Right forelimb (tissue), 1 donor: ENCODE measurements around the gene SIGLEC9.
A peak's percentile ranks its signal among the peaks of the same experiment; 100 is the strongest.

ENCODE experiments used
- DNase-seq: peaks from one replicate; pipeline ENCODE4 v3.0.0-alpha.2; 2018

The SIGLEC9 gene

DNA sequence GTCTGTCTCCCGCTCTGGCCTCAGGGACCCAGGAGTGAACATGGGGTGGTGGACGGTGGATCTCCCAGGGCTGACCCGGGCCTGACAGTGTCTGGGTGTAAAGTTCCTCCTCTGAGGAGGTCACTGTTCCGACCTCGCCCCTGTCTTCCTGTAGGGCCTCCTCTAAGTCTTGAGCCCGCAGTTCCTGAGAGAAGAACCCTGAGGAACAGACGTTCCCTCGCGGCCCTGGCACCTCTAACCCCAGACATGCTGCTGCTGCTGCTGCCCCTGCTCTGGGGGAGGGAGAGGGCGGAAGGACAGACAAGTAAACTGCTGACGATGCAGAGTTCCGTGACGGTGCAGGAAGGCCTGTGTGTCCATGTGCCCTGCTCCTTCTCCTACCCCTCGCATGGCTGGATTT, at the start of gene SIGLEC9:
Gene SIGLEC9, plus strand, starts transcription at position 178 of the 400 bp plus-strand sequence. Its CDS starts 69 bp downstream, at position 247.
- no peak for DNase-seq

DNA sequence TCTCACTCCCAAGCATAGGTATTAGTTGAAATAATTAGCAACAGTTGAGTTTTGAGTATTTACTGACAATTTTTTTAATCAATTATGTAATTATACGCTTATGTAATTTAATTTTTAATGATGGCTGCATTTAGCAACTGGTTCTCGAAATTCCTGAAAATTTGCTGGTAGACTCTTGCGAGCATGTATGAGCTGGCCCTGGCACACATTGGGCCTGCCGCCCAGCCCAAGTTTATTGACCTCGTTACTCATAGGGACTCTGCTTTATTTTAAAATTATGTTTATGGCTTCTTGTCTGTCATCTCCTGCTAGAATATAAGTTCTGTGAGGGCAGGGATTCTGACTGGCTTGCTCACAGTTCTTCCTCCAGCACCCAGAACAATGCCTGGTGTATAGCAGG, 48.7 kb upstream of the SIGLEC9 start:
- DNase-seq = no peak

DNA sequence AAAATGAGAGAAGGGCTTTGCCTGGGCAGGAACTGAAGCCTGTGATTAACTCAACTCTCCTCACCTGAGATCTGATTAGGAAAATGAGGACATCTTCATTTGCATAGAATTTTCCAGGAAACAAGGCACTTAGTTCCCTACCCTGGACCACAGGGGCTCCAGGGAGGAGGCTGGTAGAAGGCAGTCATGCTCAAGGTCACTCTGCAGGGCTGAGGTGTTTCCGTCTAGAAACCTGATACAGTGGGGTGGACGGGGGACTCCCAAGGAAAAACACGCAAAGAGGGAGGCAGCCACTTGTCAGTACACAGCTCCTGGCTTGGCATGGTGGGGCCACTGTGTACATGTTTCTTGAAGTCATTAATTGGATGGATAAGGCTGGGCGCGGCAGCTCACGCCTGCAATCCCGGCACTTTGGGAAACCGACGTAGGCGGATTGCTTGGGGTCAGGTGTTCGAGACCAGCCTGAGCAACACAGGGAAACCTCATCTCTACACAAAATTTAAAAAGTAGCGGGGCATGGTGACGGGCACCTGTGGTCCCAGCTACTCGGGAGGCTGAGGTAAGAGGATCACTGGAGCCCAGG, 48.0 kb upstream of the SIGLEC9 start:
- DNase-seq = no peak

DNA sequence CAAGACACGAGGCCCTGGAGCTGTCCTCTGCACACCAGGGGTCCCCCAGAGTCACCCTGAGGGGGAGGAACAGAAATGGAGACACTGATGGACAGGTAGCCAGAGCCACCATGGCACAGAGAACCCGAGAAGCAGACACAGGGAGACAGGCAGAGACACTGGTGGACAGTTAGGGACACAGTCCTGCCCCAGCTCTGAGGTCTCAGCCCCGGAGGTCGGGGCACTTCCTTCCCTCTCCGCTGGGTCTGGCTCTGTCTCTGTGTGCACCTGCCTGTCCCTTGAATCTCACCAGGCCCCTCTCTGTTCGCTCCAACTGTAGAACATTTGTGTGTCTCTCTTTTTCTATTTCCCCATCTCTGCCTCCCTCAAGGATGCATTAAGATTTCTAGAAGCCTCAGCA, 46.6 kb upstream of the SIGLEC9 start:
- no peak for DNase-seq

DNA sequence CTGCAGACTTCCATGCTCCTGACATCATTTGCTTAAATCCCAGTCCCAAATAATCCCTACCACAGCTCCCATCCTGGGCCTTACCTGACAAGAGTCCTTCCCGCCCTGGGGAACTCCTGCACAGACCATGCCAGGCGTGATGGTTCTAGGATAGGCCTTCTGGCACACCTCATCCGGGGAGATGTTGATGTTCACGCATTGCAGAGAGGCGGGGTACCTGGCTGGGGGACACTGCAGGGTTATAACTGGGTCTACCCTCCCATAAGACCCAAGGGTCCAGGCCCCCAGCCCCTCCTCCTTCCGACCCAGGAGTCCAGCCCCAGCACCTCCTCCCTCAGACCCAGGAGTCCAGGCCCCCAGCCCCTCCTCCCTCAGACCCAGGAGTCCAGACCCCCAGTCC, 46.0 kb upstream of the SIGLEC9 start:
- no peak for DNase-seq

DNA sequence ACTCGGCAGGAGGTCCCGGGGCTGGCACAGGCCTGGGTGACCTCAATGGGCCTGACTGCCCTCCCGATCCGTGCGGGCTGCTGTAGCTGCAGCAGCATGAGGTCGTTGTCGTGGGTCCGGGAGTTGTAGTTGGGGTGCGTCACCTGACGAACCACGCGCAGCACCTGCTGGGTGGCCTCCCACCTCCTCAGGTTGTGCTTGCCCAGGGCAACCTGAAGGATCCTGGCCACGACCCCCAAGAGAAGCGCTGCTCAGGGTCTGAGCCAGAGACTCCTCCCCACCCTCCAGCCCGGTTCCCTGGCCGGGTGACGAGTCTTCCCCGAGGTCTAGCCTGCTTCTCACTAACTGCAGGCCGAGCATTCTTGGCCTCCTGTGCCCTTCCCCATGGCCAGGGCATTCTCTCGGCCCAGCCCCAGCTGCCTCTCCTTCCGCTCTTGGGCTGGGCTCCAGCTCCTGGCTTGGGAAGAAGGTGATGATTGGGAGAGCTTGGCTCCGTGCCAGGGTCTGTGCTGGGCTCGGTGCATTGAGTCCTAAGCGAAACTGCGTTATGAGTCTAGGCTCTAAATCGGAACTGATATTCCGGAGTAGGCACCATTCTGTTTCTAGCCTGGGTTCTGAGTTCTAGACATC, 45.1 kb upstream of the SIGLEC9 start:
- DNase-seq = no peak

DNA sequence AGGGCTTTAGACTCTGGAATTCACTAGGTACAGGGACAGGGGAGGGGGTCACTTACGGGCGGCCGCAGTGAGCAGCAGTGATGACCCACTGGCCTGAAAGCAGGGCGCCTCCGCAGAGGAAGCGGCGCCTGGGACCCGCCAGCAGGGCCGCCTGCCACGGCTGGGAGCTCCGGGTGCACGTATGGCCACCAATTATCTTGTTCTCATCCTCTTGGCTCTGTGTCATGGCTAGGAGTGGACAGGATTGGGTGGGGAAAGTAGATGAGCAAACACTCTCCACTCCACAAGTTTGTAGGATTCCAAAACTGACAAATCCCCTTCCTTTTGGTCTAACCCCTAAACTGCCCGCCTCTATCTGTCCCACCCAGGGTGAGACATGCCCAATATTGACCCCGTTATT, 43.2 kb upstream of the SIGLEC9 start:
- DNase-seq = no peak

DNA sequence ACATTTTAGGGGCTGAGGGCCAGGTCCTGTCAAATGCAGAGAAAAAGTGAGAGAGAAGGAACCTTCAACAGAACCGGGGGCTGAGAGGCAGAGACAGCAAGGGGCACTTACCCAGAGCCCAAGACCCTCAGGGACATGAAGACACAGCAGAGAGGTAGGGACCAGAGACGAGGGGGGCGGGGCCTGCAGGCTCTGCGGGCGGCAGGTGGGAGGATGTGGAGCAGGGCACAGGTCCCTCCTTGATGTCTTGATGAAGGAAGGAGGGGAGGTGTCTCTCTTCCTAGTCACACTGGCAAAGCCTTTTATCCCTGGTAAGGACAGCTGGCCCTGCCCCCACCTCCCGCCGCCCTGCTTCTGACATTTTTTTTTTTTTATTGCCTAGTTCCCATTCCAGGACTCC, 42.1 kb upstream of the SIGLEC9 start, which contains the start of gene KLK14:
Gene KLK14, minus strand, starts transcription at position 277 of the 400 bp plus-strand sequence. Its CDS starts 273 bp downstream, at position 4.
- DNase-seq = no peak

DNA sequence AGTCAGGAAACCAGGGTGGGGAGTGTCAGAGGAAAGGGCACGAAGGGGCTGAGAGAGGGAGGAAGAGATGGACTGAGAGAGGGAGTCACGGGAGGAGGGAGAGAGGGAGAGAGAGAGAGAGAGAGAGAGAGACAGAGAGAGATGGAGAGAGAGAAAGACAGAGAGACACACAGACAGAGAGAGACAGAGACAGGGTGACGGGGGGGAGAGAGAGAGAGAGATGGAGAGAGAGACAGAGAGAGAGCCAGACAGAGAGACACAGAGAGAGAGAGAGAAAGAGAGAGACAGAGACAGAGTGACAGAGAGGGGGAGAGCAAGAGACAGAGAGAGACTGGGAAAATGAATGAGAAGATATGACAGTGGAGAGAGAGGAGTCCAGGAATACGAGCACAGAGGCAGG, 41.5 kb upstream of the SIGLEC9 start:
- no peak for DNase-seq

DNA sequence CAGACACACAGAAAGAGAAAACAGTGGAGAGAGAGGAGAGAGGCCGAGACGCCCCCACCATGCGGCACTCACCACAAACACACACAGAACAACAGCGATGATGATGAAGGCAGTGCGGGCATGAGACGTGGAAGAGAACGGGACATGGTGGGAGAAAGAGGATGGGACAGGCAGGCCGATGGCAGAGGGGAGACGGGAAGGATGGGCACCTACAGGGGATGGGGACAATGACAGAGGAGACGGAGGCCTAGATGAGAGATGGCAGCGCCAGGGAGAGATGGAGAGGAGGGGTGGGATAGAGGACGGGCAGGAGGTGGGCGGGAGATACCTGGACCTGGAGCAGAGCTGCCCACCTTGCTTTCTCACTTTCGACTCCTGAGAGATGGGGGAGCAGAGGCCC, 40.9 kb upstream of the SIGLEC9 start:
- DNase-seq = no peak

DNA sequence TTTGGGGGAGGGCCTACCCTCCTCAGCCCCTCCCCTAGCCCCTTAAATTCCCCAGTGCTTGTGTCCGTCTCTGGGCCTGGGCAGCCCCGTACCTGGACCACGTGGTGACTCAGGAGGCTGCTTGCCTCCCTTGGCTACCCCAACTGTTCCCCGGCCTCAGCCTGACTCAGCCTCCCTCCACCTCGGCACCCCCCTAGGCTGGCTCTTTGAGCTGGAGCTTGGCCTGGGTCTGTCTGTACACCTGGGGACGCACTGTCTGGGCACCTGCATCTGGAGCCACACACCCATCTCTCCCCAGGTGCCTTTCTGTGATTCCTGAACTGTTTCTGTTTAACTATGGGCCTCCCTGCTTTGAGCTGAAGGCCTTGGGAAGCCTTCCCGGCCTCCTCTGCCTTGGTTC, 40.2 kb upstream of the SIGLEC9 start:
- no peak for DNase-seq

DNA sequence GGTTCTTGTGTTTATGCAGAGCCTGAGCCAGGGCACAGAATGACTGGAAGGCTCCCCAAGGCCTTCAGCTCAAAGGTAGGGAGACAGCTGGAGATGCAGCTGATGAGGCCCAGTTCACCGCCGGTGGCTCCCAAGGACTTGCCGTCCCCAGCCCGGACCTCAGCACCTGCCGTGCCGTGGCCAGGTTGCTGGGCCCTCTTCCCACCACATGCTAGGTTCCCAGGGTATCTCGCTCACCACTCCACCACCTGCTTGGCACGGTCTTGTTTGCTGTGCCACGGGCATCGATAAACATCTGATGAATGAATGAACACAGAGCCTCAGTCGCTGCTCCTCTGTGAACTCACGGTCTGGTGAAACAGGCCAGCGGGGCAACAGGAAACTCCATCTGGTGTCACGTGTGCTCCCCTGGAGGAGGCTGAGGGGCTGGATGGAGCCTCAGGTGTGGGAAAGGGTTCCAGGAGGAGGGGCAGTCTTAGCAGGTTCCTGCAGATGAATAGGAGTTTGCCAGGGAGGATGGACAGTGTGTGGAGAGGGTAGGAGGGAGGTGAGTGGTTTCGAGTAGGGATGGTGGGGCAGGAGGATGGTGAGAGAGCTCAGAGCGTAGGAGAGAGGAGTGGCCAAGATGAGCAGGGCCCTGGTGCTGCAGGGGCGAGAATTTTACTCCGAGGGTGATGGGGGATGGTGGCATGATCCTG, 38.4 kb upstream of the SIGLEC9 start:
- DNase-seq = no peak

DNA sequence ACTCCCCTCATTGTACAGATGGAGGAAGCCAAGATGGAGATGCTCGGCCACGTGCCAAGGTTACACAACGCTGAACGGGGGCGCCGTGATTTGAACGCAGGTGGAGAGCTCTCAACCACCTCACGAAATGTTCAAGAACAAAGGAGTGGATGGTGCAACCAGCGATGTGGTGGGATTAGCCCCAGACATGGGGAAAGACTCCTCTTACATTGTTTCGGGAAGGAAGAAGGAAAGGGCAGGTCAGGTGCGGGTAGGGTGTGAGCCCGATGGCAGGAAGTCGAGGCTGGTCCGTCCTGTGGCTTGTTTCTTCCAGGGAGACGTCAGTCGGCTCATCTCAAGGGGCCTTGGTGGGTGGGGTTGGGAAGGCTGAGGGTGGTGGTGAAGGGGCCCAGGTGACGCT, 34.9 kb upstream of the SIGLEC9 start:
- DNase-seq = no peak

DNA sequence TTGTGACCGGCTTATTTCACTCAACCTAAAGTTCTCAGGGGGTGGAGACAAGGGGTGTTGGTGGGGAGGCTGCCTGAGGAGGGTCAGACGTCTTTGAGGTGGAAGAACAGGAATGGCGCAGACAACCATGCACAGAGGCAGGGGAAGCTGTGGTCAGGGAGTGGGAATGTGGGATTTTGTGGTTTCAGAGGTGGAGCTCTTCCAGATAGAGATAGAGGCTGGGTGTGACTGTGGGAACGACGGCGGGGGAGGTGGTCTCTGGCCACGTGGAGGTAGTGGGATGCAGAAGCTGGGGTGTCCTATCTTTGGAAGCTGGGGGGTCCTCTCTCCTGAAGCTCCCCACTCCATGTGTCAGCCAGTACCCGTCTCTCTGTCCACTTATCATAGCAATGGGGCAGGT, 34.2 kb upstream of the SIGLEC9 start:
- DNase-seq = no peak

DNA sequence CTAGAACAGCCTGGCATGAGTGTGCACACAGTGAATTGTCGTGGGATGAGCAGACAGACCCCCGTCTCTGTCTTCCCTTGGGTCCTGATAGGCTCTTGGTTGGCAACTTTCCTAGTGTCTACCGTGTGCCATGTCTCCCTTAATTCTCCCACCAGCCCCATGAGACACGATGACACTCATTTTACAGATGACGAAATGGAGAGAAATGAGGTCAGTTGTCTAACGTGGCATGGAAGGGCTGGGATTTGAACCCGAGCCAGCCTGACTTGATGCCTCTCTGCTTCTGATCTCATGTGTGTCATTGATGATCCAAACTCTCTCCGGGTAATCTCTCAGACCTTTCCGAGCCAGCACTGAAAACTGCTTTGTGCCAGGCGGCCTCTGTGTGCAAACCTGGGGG, 33.6 kb upstream of the SIGLEC9 start:
- no peak for DNase-seq

DNA sequence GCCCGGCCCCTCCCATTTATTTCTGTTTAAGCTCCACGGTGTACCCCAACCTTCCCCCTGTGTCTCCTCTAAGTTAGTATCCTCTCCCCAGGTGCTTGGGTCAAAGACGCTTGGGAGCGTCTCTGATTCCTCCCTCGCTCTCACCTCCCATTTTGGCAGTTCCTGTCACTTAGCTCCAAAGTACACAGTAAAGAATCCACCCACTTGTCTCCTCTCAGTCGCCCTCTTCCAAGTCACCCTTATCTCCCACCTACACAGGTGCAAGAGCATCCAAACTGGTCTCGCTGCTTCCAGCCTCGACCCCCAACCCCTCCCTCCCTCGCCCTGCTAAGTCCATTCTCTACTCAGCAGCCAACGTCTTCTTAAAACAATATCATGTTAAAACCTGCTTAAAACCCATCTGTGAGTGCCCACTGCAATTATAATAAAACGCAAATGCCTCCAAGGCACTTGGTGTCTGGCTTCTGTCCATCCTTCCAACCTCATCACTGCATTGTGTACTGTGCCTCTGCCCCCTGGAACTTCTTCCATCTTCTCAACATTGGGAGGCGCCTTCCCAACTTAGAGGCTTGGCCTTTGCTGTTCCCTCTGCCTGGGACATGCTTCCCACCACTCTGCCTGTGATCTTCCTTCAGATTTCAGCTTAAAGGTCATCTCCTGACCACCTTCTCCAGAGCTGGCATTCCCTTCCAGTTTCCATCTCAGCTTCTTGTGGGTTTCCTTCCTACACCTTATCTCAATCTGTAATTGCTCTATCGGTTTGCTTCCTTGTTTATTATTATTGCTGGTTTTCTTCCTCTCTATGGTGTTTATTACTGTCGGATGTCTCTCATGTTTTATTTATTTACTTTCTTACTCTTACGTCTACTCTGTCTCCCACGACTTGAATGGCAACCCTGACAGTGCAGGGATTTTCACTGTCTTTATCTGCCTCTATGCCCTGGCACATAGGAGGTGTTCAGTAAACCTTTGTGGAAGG, 32.5 kb upstream of the SIGLEC9 start:
- DNase-seq = no peak

DNA sequence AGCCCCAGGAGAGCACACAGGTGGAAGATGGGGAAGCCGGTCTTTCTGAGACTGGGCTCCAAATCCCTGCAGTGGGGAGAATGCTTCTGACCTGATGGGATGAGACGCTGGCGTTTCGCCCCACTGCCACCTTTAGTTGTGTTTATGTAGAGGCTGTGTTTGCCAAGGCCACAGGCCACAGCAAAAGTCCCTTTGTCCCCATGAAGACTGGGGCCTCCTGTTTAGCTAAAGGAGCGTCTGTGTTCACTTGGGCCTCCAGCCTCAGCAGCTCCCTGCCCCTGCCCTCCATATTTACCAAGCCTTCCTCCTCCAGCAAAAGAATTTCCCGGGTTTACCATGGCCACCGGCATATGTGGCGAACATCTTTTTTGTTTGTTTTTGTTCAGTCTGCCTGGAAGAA, 31.6 kb upstream of the SIGLEC9 start:
- no peak for DNase-seq

DNA sequence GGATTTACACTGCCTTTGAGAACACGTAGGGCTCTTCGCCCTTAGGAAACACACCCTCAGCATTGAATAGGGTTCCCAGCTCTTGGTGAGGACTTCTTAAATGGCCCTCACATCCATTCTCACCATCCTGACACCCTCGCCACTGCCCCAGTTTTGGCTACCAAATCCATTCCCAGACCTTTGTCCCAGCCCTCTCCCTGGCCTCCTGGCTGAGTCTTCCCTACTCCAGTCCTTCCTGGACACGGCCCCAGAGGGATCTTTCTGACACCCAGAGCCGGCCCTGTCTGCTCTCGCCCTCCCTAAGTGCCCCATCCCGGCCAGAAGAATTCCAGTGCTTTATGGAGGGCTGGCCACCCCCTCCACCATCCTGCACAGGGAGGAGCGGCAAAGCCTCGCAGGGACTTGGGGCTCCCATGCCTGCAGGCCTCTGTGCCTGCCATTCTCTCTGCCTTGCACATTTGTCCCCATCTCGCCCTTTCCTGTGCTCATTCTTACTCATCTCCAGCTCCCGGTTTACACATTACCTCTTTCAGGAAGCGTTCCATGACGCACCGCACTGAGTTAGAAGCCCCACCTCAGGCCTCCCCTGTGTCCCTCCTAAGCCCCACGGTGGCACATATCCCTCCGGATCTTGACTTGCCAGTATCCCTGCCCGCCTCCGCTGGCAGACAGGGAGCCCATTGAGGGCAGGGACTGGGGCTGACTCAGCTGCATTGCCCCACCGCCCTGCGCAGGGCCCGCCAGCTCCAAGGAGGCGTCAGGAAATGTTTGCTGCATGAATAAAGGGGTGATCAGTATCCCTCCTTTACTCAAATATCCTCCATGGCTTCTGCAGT, 31.0 kb upstream of the SIGLEC9 start:
- DNase-seq = no peak

DNA sequence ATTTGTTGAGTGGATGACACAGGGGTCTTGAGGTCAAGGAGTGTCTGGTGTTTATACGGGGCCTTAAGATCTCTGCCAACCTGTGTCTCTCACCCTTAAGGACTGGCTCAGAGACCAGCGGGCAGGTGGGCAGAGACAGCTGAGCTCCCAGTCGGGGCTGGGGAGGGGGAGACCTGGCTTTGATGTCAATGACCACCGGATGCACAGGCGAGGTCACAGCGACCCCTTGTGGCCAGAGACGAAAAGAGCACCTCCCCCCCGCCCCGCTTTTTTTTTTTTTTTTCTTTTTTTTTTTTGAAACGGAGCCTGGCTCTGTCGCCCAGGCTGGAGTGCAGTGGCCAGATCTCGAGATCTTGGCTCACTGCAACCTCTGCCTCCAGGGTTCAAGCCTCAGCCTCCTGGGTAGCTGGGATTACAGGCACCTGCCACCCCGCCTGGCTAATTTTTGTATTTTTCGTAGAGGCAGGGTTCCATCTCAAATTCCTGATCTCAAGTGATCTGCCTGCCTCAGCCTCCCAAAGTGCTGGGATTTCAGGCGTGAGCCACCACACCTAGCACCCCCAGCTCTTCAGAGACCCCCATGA, 29.9 kb upstream of the SIGLEC9 start:
- DNase-seq = no peak

DNA sequence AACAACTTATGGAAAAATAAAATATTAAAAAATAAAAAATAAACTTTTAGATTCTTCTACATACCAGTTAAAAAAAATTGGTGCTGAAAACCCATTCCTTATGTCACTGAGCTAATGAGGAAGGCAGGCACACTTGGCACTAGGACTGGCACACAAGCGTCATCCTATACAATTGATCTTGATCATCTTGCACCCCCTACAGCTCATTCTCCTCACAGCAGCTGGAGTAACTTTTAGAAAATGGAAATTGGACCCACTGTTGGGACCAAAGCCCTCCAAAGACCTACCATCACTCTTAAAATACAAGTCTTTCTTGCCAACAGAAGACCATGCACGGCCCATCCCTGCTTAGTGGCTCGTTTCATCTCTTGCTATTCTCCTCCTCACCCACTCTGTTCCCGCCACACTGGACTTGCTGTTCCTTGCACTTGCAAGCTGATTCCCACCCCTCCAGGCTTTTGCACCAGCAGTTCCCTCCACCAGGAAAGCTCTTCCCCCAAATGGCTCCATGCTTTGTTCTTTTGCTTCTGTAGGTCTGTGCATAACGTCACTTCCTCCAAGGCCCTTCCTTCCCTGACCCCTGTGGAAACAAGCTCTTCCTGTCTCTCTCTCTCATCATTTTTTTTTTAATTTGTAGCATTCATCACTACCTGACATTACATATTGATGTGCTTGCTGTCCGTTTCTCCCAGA, 28.1 kb upstream of the SIGLEC9 start:
- no peak for DNase-seq

DNA sequence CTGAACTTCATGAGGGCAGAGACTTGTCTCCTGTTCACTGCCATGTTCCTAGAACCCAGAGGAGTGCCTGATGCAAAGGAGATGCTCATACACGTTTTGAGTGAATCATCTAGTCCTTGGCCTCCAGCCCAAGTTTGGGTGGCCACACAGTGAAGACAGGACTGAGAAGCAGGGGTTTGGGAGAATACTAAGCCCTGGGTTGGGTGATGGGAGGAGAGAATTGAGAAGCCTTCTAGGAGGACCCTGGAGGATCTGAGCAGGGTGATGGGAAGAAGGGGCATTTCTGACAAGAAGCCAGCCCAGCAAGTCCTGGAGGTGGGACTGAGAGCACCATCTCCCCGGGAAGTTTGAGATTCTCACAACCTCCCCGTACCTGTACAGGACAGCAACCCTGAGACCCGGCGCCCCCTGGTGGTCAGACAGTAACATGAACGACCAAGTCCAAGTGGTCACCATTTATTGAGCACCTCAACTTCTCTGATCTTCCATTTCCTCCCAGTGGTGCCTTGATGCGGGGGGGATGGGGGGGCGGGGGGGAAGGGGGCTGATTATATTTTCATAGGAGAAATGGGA, 27.5 kb upstream of the SIGLEC9 start:
- DNase-seq = peak; percentile 69
